ENCODE results near the gene GALNT12. TPM values are rescaled to one million over a fixed set of nuclear protein-coding genes. Genes with fewer than 3 reads are reported as not detected.

GALNT12 gene
- total RNA-seq, 1 experiment from 2014 or later = 3.3 TPM

- Histone ChIP-seq H3K36me3 (ENCODE audit: control insufficient read depth, insufficient read depth, low read length) (no peaks in the 10 kb centered on the region), H3K9me3 (ENCODE audit: control insufficient read depth, insufficient read depth, low read depth, low read length) (no peaks in the 10 kb centered on the region), H3K4me3 (ENCODE audit: low read depth in 2 of 2, low read length in 2 of 2) (peak overlapping the region; percentile 62 to 64), H3K27ac (ENCODE audit: low read length) (peak overlapping the region; percentile 66), H3K4me1 (ENCODE audit: control insufficient read depth, insufficient read depth, low read length) (peaks cover 7% of the 10 kb centered on the region), H3K27me3 (ENCODE audit: control insufficient read depth, insufficient read depth, low read length) (no peaks in the 10 kb centered on the region)
- intact Hi-C loops (cut with micrococcal nuclease; ENCODE audit: unreplicated experiment) (no loop called here), in situ Hi-C loops (cut with HindIII; ENCODE audit: low pct_unique_long_range_greater_than_20kb, low sequenced_read_pairs) (no loop called here)
- ChIA-PET CTCF (no interaction called here), POLR2A (no interaction called here)
- no TSS peak for BruUV-seq (replicated peaks)
- ATAC-seq (peak; percentile 76), DNase-seq (ENCODE audit: low read depth, low spot score) (no peak)
- TF ChIP-seq, protein P1, sequence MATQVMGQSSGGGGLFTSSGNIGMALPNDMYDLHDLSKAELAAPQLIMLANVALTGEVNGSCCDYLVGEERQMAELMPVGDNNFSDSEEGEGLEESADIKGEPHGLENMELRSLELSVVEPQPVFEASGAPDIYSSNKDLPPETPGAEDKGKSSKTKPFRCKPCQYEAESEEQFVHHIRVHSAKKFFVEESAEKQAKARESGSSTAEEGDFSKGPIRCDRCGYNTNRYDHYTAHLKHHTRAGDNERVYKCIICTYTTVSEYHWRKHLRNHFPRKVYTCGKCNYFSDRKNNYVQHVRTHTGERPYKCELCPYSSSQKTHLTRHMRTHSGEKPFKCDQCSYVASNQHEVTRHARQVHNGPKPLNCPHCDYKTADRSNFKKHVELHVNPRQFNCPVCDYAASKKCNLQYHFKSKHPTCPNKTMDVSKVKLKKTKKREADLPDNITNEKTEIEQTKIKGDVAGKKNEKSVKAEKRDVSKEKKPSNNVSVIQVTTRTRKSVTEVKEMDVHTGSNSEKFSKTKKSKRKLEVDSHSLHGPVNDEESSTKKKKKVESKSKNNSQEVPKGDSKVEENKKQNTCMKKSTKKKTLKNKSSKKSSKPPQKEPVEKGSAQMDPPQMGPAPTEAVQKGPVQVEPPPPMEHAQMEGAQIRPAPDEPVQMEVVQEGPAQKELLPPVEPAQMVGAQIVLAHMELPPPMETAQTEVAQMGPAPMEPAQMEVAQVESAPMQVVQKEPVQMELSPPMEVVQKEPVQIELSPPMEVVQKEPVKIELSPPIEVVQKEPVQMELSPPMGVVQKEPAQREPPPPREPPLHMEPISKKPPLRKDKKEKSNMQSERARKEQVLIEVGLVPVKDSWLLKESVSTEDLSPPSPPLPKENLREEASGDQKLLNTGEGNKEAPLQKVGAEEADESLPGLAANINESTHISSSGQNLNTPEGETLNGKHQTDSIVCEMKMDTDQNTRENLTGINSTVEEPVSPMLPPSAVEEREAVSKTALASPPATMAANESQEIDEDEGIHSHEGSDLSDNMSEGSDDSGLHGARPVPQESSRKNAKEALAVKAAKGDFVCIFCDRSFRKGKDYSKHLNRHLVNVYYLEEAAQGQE (IDR thresholded peaks at IDR 0.05; ENCODE audit: insufficient read depth in 1 of 2, low read depth in 2 of 2, low read length in 1 of 2) = no peak
- TF ChIP-seq SIN3A (IDR thresholded peaks at IDR 0.05; ENCODE audit: borderline replicate concordance, insufficient read depth, low read depth, low read length) (no peak), TCF7L2 (IDR thresholded peaks at IDR 0.05; ENCODE audit: low read depth, low read length) (no peak), POLR2AphosphoS5 (IDR thresholded peaks at IDR 0.05; ENCODE audit: low read depth, low read length) (no peak)
- TF ChIP-seq, protein P2, sequence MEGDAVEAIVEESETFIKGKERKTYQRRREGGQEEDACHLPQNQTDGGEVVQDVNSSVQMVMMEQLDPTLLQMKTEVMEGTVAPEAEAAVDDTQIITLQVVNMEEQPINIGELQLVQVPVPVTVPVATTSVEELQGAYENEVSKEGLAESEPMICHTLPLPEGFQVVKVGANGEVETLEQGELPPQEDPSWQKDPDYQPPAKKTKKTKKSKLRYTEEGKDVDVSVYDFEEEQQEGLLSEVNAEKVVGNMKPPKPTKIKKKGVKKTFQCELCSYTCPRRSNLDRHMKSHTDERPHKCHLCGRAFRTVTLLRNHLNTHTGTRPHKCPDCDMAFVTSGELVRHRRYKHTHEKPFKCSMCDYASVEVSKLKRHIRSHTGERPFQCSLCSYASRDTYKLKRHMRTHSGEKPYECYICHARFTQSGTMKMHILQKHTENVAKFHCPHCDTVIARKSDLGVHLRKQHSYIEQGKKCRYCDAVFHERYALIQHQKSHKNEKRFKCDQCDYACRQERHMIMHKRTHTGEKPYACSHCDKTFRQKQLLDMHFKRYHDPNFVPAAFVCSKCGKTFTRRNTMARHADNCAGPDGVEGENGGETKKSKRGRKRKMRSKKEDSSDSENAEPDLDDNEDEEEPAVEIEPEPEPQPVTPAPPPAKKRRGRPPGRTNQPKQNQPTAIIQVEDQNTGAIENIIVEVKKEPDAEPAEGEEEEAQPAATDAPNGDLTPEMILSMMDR (IDR thresholded peaks at IDR 0.05) = no peak
These were observed 11.5 kb upstream of the GALNT12 start for GRCh38 chr9:98795970-98796363.

DNA sequence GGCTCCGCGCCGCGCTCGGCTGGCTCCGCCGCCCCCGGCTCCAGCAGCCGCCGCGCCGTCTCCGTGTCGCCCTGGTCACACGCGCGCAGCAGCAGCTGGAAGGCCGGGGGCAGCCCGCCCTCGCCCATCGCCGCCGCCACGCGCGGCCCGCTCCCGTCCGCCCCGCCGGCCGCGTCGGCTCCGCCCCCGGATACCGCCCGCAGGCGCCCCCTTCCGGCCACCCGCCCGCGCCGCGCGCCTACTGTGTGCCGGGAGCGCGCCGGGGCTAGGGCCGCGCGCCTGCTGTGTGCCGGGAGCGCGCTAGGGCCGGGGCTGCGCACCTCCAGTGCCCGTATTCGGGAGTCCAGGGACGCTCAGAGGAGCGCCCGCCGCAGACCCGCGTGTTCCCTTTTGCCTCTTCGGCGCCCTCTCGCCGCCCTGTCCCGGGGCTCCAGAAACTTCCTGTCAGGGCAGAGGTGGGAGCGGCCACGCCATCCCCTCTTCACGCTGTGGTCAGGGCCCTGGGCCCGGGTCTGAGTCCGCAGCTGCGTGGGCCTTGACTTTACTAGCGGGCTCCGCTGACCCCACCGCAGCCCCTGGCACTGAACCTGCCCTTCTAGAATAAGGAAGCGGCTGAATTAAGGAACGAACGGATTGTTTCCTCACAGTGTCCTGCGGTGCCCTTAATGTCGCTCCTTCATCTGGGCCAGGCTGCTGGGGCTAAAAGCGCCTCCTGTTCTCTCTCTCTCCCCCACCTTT is 10.9 kb upstream of the GALNT12 start, which contains the start of gene ANKS6:
ANKS6 (minus strand) TSS at position 192 of the 738 bp plus-strand sequence; CDS start at position 128, 64 bp downstream.
- Histone ChIP-seq H3K27me3 (ENCODE audit: control insufficient read depth, insufficient read depth, low read length) (no peaks in the 10 kb centered on the region), H3K4me3 (ENCODE audit: low read depth in 2 of 2, low read length in 2 of 2) (peak within 1 kb of the TSS; percentile 62 to 64), H3K27ac (ENCODE audit: low read length) (peak within 1 kb of the TSS; percentile 66), H3K36me3 (ENCODE audit: control insufficient read depth, insufficient read depth, low read length) (no peaks in the 10 kb centered on the region), H3K9me3 (ENCODE audit: control insufficient read depth, insufficient read depth, low read depth, low read length) (no peaks in the 10 kb centered on the region), H3K4me1 (ENCODE audit: control insufficient read depth, insufficient read depth, low read length) (peaks cover 1% of the 10 kb centered on the region; the same call in 1 of the 2 replicates)
- intact Hi-C loops (cut with micrococcal nuclease; ENCODE audit: unreplicated experiment) = no loop called here
- POLR2A ChIA-PET = no interaction called here
- BruUV-seq (replicated peaks) = no TSS peak
- in situ Hi-C loops (cut with HindIII; ENCODE audit: low pct_unique_long_range_greater_than_20kb, low sequenced_read_pairs) = no loop called here
- ATAC-seq = peak; percentile 94
- no peak for TF ChIP-seq TCF7L2 (IDR thresholded peaks at IDR 0.05; ENCODE audit: low read depth, low read length)
- TF ChIP-seq, protein P2 (IDR thresholded peaks at IDR 0.05) = peak; percentile 85
- no peak for TF ChIP-seq POLR2AphosphoS5 (IDR thresholded peaks at IDR 0.05; ENCODE audit: low read depth, low read length)
- no peak for DNase-seq (ENCODE audit: low read depth, low spot score)
- CTCF ChIA-PET = no interaction called here
